Esophagus muscularis mucosa (tissue), 4 donors: ENCODE measurements around the gene RHOJ. TPM values are rescaled to one million over a fixed set of nuclear protein-coding genes. Genes with fewer than 3 reads are reported as not detected.
A peak's percentile ranks its signal among the peaks of the same experiment; 100 is the strongest.

Experiments
- DNase-seq: peaks from one replicate; pipeline ENCODE4 v3.0.0-alpha.2; 2017; ENCODE audit errors: extremely low spot score
- H3K27ac ChIP-seq, 4 donors: fragments of 200-600 bp; sonication (generic); replicated peaks in 1 of 4; 1 replicate in 3 of 4; 2 replicates in 1 of 4; pipeline ENCODE4 v1.5.1; 2016 to 2019; ENCODE audit warnings: mild to moderate bottlenecking in 1 of 4
- H3K27me3 ChIP-seq, 4 donors: fragments of 200-600 bp; sonication (generic); one replicate each; pipeline versions ENCODE4 v1.5.1 to v1.6.0; 2016 to 2019
- H3K36me3 ChIP-seq, 4 donors: fragments of 200-600 bp; sonication (generic); one replicate each; pipeline ENCODE4 v1.5.1; 2016 to 2019
- H3K4me1 ChIP-seq, 4 donors: fragments of 200-600 bp; sonication (generic); one replicate each; pipeline ENCODE4 v1.5.1; 2016 to 2019
- H3K4me3 ChIP-seq, 4 donors: fragments of 200-600 bp; sonication (generic); 1 replicate in 2 of 4; 2 replicates in 2 of 4; pipeline ENCODE4 v1.5.1; 2016 to 2019; ENCODE audit warnings: mild to moderate bottlenecking in 4 of 4, moderate library complexity in 1 of 4
- H3K9me3 ChIP-seq, 4 donors: fragments of 200-600 bp; sonication (generic); 1 replicate in 3 of 4; 2 replicates in 1 of 4; pipeline ENCODE4 v1.5.1; 2016 to 2019
- CTCF ChIP-seq, 3 experiments: fragments of 200-600 bp in 2 of 3; fragments of 450-650 bp in 1 of 3; sonication (generic) in 2 of 3; IDR thresholded peaks; one replicate each; pipeline ENCODE4 v1.5.1; 2017 to 2019; ENCODE audit warnings: antibody characterized with exemption in 3 of 3, mild to moderate bottlenecking in 2 of 3, moderate library complexity in 1 of 3
- EP300 ChIP-seq: sonication (generic); formaldehyde crosslinking; IDR thresholded peaks from one replicate; pipeline ENCODE4 v1.6.1; 2017; ENCODE audit warnings: antibody characterized with exemption
- POLR2A ChIP-seq: fragments of 450-650 bp; IDR thresholded peaks from one replicate; pipeline ENCODE4 v1.6.1; 2017; ENCODE audit warnings: antibody characterized with exemption, moderate library complexity, mild to moderate bottlenecking, low read depth
- POLR2AphosphoS5 ChIP-seq, 2 donors: sonication (generic); formaldehyde crosslinking; IDR thresholded peaks; one replicate each; pipeline ENCODE4 v1.6.1; 2017; ENCODE audit warnings: antibody characterized with exemption in 2 of 2
- WGBS: methylation state at CpG from one replicate; pipeline ENCODE4 v1.1.5; 2018; 5-methylcytosine and 5-hydroxymethylcytosine counted together
- intact Hi-C: fragments of 100-400 bp; cut with DNase I; formaldehyde crosslinking; loops from one replicate; pipeline ENCODE4 v1.15.1; 2023
- total RNA-seq, 4 donors: library from RNA; depleted of rRNA; stranded (reverse); fragments of >200 nt; gene quantifications; one replicate each; pipeline versions ENCODE4 v1.1.0 to v1.2.1, GENCODE V29; 2016

The RHOJ gene
- total RNA-seq, 4 donors from 2014 or later = 10.4 to 13.1 (median 11.6) TPM

GRCh38 chr14:63295231-63295685, 91.0 kb downstream of the RHOJ start:
- intact Hi-C loops = no loop called here
- H3K4me3 ChIP-seq = peak overlapping the region in 3 of 4 donors; percentile 4 to 23 (median 6)
- peaks cover 10 to 35% (median 20%) of the 10 kb centered on the region in 4 donors for H3K36me3 ChIP-seq
- peaks cover 0 to 1% (median 0%) of the 10 kb centered on the region in 4 donors for H3K27me3 ChIP-seq
- no peak for TF ChIP-seq POLR2A
- TF ChIP-seq POLR2AphosphoS5 (IDR thresholded peaks at IDR 0.05) = no peak
- no peak for TF ChIP-seq CTCF (IDR thresholded peaks at IDR 0.05)
- TF ChIP-seq EP300 = no peak
- DNase-seq = no peak
- H3K9me3 ChIP-seq = no peaks in the 10 kb centered on the region
- H3K4me1 ChIP-seq = peaks cover 0 to 4% (median 0%) of the 10 kb centered on the region in 4 donors
- H3K27ac ChIP-seq = peak overlapping the region in 1 of 4 donors; percentile 64
- WGBS = 64% methylated on average over 8 of the region's 8 CpGs

GRCh38 chr14:63296060-63296563, 91.9 kb downstream of the RHOJ start:
- DNase-seq = no peak
- TF ChIP-seq POLR2AphosphoS5 (IDR thresholded peaks at IDR 0.05) (peak in 1 of 2 donors; percentile 5), POLR2A (no peak)
- Histone ChIP-seq H3K27me3 (peaks cover 0 to 7% (median 0%) of the 10 kb centered on the region in 4 donors), H3K4me3 (peak overlapping the region in 1 of 4 donors; percentile 4), H3K9me3 (no peaks in the 10 kb centered on the region), H3K27ac (peak overlapping the region in 1 of 4 donors; percentile 64), H3K36me3 (peaks cover 6 to 27% (median 17%) of the 10 kb centered on the region in 4 donors), H3K4me1 (peaks cover 0 to 4% (median 0%) of the 10 kb centered on the region in 4 donors)
- 79% methylated on average over 6 of the region's 6 CpGs for WGBS
- intact Hi-C loops = no loop called here

GRCh38 chr14:63297372-63298063, 93.3 kb downstream of the RHOJ start:
- Histone ChIP-seq H3K27ac (no peak overlapping the region), H3K36me3 (peaks cover 0 to 13% (median 5%) of the 10 kb centered on the region in 4 donors), H3K9me3 (no peaks in the 10 kb centered on the region), H3K4me1 (peaks cover 0 to 4% (median 0%) of the 10 kb centered on the region in 4 donors), H3K27me3 (peaks cover 0 to 21% (median 0%) of the 10 kb centered on the region in 4 donors), H3K4me3 (no peak overlapping the region)
- intact Hi-C loops = no loop called here
- WGBS = 86% methylated on average over 4 of the region's 4 CpGs
- DNase-seq = no peak
- TF ChIP-seq EP300 = no peak
- TF ChIP-seq POLR2A = no peak
- no peak for TF ChIP-seq POLR2AphosphoS5 (IDR thresholded peaks at IDR 0.05)
- no peak for TF ChIP-seq CTCF (IDR thresholded peaks at IDR 0.05)

GRCh38 chr14:63299351-63300110, 95.3 kb downstream of the RHOJ start:
- Histone ChIP-seq H3K36me3 (no peaks in the 10 kb centered on the region), H3K27ac (no peak overlapping the region), H3K27me3 (peaks cover 0 to 22% (median 0%) of the 10 kb centered on the region in 4 donors), H3K4me3 (no peak overlapping the region), H3K9me3 (no peaks in the 10 kb centered on the region), H3K4me1 (peaks cover 0 to 4% (median 0%) of the 10 kb centered on the region in 4 donors)
- no peak for DNase-seq
- 69% methylated on average over 6 of the region's 6 CpGs for WGBS
- intact Hi-C loops = no loop called here
- TF ChIP-seq EP300 = no peak
- no peak for TF ChIP-seq POLR2AphosphoS5 (IDR thresholded peaks at IDR 0.05)
- no peak for TF ChIP-seq POLR2A
- no peak for TF ChIP-seq CTCF (IDR thresholded peaks at IDR 0.05)

- WGBS = 82% methylated on average over 2 of the region's 2 CpGs
- no peak for DNase-seq
- intact Hi-C loops = no loop called here
These were observed 96.6 kb downstream of the RHOJ start for GRCh38 chr14:63300854-63301253.

More at GRCh38 chr14:63300854-63301253, 96.6 kb downstream of the RHOJ start:
- Histone ChIP-seq H3K4me1 (peaks cover 0 to 4% (median 0%) of the 10 kb centered on the region in 4 donors), H3K4me3 (no peak overlapping the region), H3K36me3 (no peaks in the 10 kb centered on the region), H3K27ac (no peak overlapping the region), H3K27me3 (peaks cover 0 to 22% (median 0%) of the 10 kb centered on the region in 4 donors), H3K9me3 (no peaks in the 10 kb centered on the region)
- TF ChIP-seq POLR2AphosphoS5 (IDR thresholded peaks at IDR 0.05) (no peak), POLR2A (no peak), EP300 (no peak), CTCF (IDR thresholded peaks at IDR 0.05) (no peak)
